K562 (cell line): ENCODE results near the gene MN1. TPM values are rescaled to one million over a fixed set of nuclear protein-coding genes. Genes with fewer than 3 reads are reported as not detected.

Experiments used
- ATAC-seq: fragments of 200-7000 bp; cut with Tn5 transposase; 3 replicates; pipeline ENCODE4 v1.9.1; 2020; ENCODE audit warnings: moderate library complexity
- BruUV-seq: library from RNA; stranded (reverse); fragments of 400-500 nt; replicated peaks from 2 replicates; lab custom pipeline; 2021; lab: Mats Ljungman, UMichigan
- CTCF ChIA-PET: fragments of 300-600 bp; formaldehyde crosslinking; extraction: SDS; loops from one replicate; lab custom pipeline; 2021; ENCODE audit warnings: low intra/inter-chr PET ratio; lab: Yijun Ruan, JAX
- POLR2A ChIA-PET: fragments of 300-600, 350-650 bp; sonication (Branson Sonifier 250); formaldehyde crosslinking; extraction: SDS; loops from one replicate; lab custom pipeline; 2021; ENCODE audit warnings: antibody characterized with exemption, inconsistent platforms; lab: Yijun Ruan, JAX
- DNase-seq, 4 experiments: peaks; one replicate each; pipeline versions ENCODE4 v3.0.0 to v3.0.0-alpha.2; 2011 to 2018; ENCODE audit warnings: low spot score in 3 of 4, mixed read lengths in 3 of 4; ENCODE audit errors: extremely low read depth in 1 of 4
- FAIRE-seq: peaks from 2 replicates; lab custom pipeline; 2011; peaks lifted over from hg19 to GRCh38; lab: Jason Lieb, UNC
- H2AFZ ChIP-seq: 2 replicates; pipeline ENCODE4 v1.6.0; 2011; ENCODE audit warnings: low read depth, low read length, control low read depth, inconsistent platforms
- H3K27ac ChIP-seq: fragments of 200-600 bp; 3 replicates; pipeline ENCODE4 v1.8.0; 2011; ENCODE audit warnings: low read depth, mild to moderate bottlenecking, control low read depth, inconsistent platforms, low read length, moderate library complexity, mixed read lengths; ENCODE audit errors: extremely low read depth
- H3K27me3 ChIP-seq, 2 experiments: fragments of 300-600 bp in 1 of 2; 2 replicates in 1 of 2; 3 replicates in 1 of 2; pipeline versions ENCODE4 v1.6.0 to v1.8.0; 2011; ENCODE audit warnings: inconsistent platforms in 2 of 2, low read length in 2 of 2, mild to moderate bottlenecking in 1 of 2, mixed read lengths in 1 of 2, moderate library complexity in 1 of 2; ENCODE audit not compliant: control insufficient read depth in 2 of 2, insufficient read depth in 2 of 2
- H3K36me3 ChIP-seq: fragments of 300-600 bp; 3 replicates; pipeline ENCODE4 v1.8.0; 2011; ENCODE audit warnings: mild to moderate bottlenecking, low read length, inconsistent platforms; ENCODE audit not compliant: control insufficient read depth, insufficient read depth
- H3K4me1 ChIP-seq, 2 experiments: fragments of 200-600 bp in 1 of 2; replicated peaks in 1 of 2; 2 replicates in 1 of 2; 3 replicates in 1 of 2; pipeline versions ENCODE4 v1.5.1 to v1.8.0; 2011; ENCODE audit warnings: inconsistent platforms in 2 of 2, low read length in 2 of 2, mild to moderate bottlenecking in 1 of 2, mixed read lengths in 1 of 2, moderate library complexity in 1 of 2; ENCODE audit not compliant: control insufficient read depth in 2 of 2, insufficient read depth in 2 of 2
- H3K4me2 ChIP-seq: 2 replicates; pipeline ENCODE4 v1.6.1; 2011; ENCODE audit warnings: low read length, control low read depth, inconsistent platforms, mixed read lengths; ENCODE audit not compliant: insufficient read depth
- H3K4me3 ChIP-seq: fragments of 200-600 bp; sonication (generic), shearing (Covaris generic); 2 replicates; pipeline ENCODE4 v1.5.1; 2016; ENCODE audit warnings: control low read depth, inconsistent platforms
- H3K79me2 ChIP-seq: fragments of 200-600 bp; 3 replicates; pipeline ENCODE4 v1.8.0; 2011; ENCODE audit warnings: low read length, inconsistent platforms; ENCODE audit not compliant: control insufficient read depth, insufficient read depth
- H3K9ac ChIP-seq, 2 experiments: 2 replicates each; pipeline versions ENCODE4 v1.6.0 to v1.6.1; 2011; ENCODE audit warnings: low read depth in 2 of 2, low read length in 2 of 2, control low read depth in 1 of 2, inconsistent platforms in 1 of 2, mild to moderate bottlenecking in 1 of 2, mixed read lengths in 1 of 2; ENCODE audit not compliant: insufficient read depth in 1 of 2
- H3K9me1 ChIP-seq: one replicate; pipeline ENCODE4 v1.6.0; 2011; ENCODE audit warnings: inconsistent platforms, mild to moderate bottlenecking, low read length, moderate library complexity; ENCODE audit not compliant: control insufficient read depth, insufficient read depth
- H3K9me3 ChIP-seq: replicated peaks from 2 replicates; pipeline ENCODE4 v1.5.1; 2011; ENCODE audit warnings: low read depth, low read length, inconsistent platforms; ENCODE audit not compliant: control insufficient read depth, insufficient read depth
- H4K20me1 ChIP-seq: replicated peaks from 2 replicates; pipeline ENCODE4 v1.6.1; 2011; ENCODE audit warnings: low read length, inconsistent platforms, mixed read lengths; ENCODE audit not compliant: control insufficient read depth, insufficient read depth
- CREB3L1 ChIP-seq: fragments of 450-650 bp; IDR thresholded peaks from 2 replicates; pipeline ENCODE4 v1.6.1; 2014; ENCODE audit warnings: low read depth, mild to moderate bottlenecking, moderate library complexity, borderline replicate concordance
- DMBX1 ChIP-seq: fragments of 250-450 bp; sonication (Bioruptor Pico); IDR thresholded peaks from 2 replicates; pipeline ENCODE4 v1.8.0; 2022; ENCODE audit warnings: inconsistent platforms, mild to moderate bottlenecking, moderate library complexity, borderline replicate concordance
- FOXA3 ChIP-seq, 2 experiments: fragments of 450-650 bp in 1 of 2; sonication (generic) in 1 of 2; formaldehyde crosslinking; IDR thresholded peaks in 1 of 2; conservative IDR thresholded peaks in 1 of 2; 2 replicates each; pipeline versions ENCODE4 v1.4.0 to v1.8.0; 2020 to 2022; ENCODE audit warnings: mild to moderate bottlenecking in 2 of 2, missing genetic modification reagents in 1 of 2
- HMBOX1 ChIP-seq: sonication (generic); IDR thresholded peaks from 2 replicates; pipeline ENCODE4 v1.6.1; 2016
- MTF1 ChIP-seq: fragments of 250-450 bp; sonication (Bioruptor Pico); IDR thresholded peaks from 2 replicates; pipeline ENCODE4 v1.9.0; 2021; ENCODE audit warnings: moderate library complexity, mild to moderate bottlenecking, inconsistent platforms, borderline replicate concordance
- PHF20 ChIP-seq: fragments of 450-650 bp; IDR thresholded peaks from 2 replicates; pipeline ENCODE4 v1.6.1; 2018; ENCODE audit not compliant: partially characterized antibody
- SMARCE1 ChIP-seq: fragments of 450-650 bp; IDR thresholded peaks from 2 replicates; pipeline ENCODE4 v1.7.1; 2016; ENCODE audit warnings: mild to moderate bottlenecking
- TBP ChIP-seq: optimal IDR thresholded peaks from 2 replicates; pipeline ENCODE3; 2011; ENCODE audit warnings: low read depth, low read length, improper control_type of control experiment
- TFAM ChIP-seq: fragments of 250-450 bp; sonication (Bioruptor Pico); conservative IDR thresholded peaks from 2 replicates; pipeline ENCODE4 v1.5.0; 2021; ENCODE audit warnings: mild to moderate bottlenecking, moderate library complexity
- UBTF ChIP-seq, 2 experiments: IDR thresholded peaks; 2 replicates each; pipeline ENCODE4 v1.6.1; 2012; ENCODE audit warnings: improper control_type of control experiment in 2 of 2, low read depth in 2 of 2, low read length in 2 of 2, borderline replicate concordance in 1 of 2
- ZNF311 ChIP-seq: fragments of 250-450 bp; sonication (Bioruptor Pico); IDR thresholded peaks from 2 replicates; pipeline ENCODE4 v1.4.0; 2020; ENCODE audit warnings: mild to moderate bottlenecking, moderate library complexity
- ZNF316 ChIP-seq: fragments of 450-650 bp; IDR thresholded peaks from 2 replicates; pipeline ENCODE4 v1.6.1; 2016
- WGBS: fragments of 100-300 bp; shearing (Covaris generic); methylation state at CpG from one replicate; pipeline ENCODE4 v1.1.6; 2016; ENCODE audit warnings: low coverage, mixed read lengths; ENCODE audit not compliant: insufficient coverage; ENCODE audit errors: missing lambda C conversion rate; 5-methylcytosine and 5-hydroxymethylcytosine counted together
- in situ Hi-C: fragments of 300-500 bp; cut with MboI; formaldehyde crosslinking; loops from 4 replicates; pipeline ENCODE4 v1.15.0; 2018; ENCODE audit warnings: inconsistent platforms, mixed read lengths
- intact Hi-C: fragments of 100-400 bp; cut with micrococcal nuclease; formaldehyde crosslinking; loops from 2 replicates; pipeline ENCODE4 v1.14.2; 2022
- polyA plus RNA-seq, 8 experiments: library from polyadenylated mRNA; depleted of rRNA in 4 of 8; stranded (reverse) in 5 of 8; unstranded in 3 of 8; fragments of >200 nt; fragmentation: Nextera tagmentation in 2 of 8; fragmentation: Illumina TruSeq in 1 of 8; extraction: Ambion mirVana in 2 of 8; extraction: Trizol in 1 of 8; gene quantifications; 2 replicates each; pipeline versions ENCODE4 v1.2.1 to v1.2.3, GENCODE V29; 2011 to 2014; ENCODE audit warnings: inconsistent platforms in 1 of 8, missing spikeins in 1 of 8
- total RNA-seq, 7 experiments: library from RNA; depleted of rRNA in 6 of 7; stranded (reverse); fragments of >200 nt in 6 of 7; fragmentation: Illumina TruSeq in 2 of 7; extraction: Trizol in 2 of 7; gene quantifications; 2 replicates each; pipeline versions ENCODE4 v1.2.1 to v1.2.3, GENCODE V29; 2011 to 2021; ENCODE audit warnings: low replicate concordance in 1 of 7
- TF ChIP-seq, protein P1 (sequence below): fragments of 200-800 bp; sonication (Bioruptor generic); IDR thresholded peaks from 2 replicates; pipeline ENCODE4 v1.6.1; 2017; ENCODE audit warnings: missing genetic modification characterization, missing compliant biosample characterization

The MN1 gene
- total and polyA plus RNA-seq, 9 of the 15 experiments (the other 6 are each of a cell fraction or from before 2014, with no cell fraction given): under 0.01 to 0.05 (median 0.03) TPM; not detected in 5

DNA sequence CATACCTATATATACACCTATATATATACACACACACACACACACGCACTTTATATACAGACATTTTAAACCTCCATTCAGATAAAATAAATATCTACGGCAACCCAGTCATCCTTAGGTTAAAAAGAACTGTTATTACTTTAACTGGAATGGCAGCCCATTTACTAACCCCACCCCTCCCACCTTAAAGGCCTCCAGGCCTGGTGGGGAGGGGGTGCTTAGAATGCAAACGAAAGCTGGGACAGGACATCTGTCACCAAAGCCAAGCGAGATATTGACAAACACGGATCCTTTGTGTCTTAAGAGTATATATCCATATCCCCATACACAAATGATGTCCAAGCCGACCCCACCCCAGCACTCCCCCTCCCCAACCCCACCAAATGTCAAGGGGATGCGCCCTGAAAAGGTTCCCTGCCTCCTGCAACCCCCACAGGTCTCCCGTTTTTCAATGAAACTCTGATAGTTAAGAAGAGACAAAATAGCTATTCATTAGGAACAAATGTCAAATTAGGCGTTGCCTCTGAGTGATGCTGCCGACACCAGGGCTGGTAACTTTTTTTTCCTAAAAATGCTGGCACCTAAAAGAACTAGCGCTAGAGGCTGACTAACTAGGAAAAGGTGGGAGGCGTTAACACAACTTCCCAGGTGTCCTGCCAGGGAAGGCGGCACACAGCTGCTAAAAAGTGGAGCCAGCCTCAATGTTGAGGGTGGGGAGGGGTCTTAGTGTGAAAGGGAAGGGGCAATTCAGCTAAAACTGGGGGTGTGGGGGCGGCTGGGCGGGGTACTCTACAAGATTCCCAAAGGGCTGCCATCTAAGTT, 5.6 kb downstream of the MN1 start (continued):
- no peak for TF ChIP-seq FOXA3 (CRISPR knock-in tag; conservative IDR thresholded peaks at IDR 0.05 in 1 of 2, IDR thresholded peaks at IDR 0.05 in 1 of 2)
- TF ChIP-seq CREB3L1: no peak

GRCh38 chr22:27795053-27795452, 6.5 kb downstream of the MN1 start:
- FAIRE-seq (no peak), ATAC-seq (no peak), DNase-seq (no peak)
- no peak overlapping the region for H3K9ac ChIP-seq
- H3K4me1 ChIP-seq: peaks cover 0 to 13% of the 10 kb centered on the region in 2 experiments; a peak in 2 of 5 replicates
- ChIA-PET CTCF (no interaction called here), POLR2A (interaction anchor here (0.6 to 1.1 kb wide), 2 partner anchors 11 to 1159 kb away, joined by 4 read pairs; no protein-coding TSS in a partner anchor)
- H4K20me1 ChIP-seq: no peaks in the 10 kb centered on the region
- H3K27ac ChIP-seq: no peak overlapping the region
- peaks cover 11 to 30% of the 10 kb centered on the region in 2 experiments; a peak in 4 of 5 replicates for H3K27me3 ChIP-seq
- intact Hi-C loops (no loop called here), in situ Hi-C loops (no loop called here)
- H3K36me3 ChIP-seq: no peaks in the 10 kb centered on the region
- H3K4me3 ChIP-seq: no peak overlapping the region
- 7% methylated on average over 3 of the region's 14 CpGs for WGBS
- no peaks in the 10 kb centered on the region for H3K79me2 ChIP-seq
- no peaks in the 10 kb centered on the region for H3K9me3 ChIP-seq
- no TSS peak for BruUV-seq
- H3K4me2 ChIP-seq: no peak overlapping the region
- H3K9me1 ChIP-seq: no peaks in the 10 kb centered on the region
- H2AFZ ChIP-seq: no peak overlapping the region
- TF ChIP-seq TBP (no peak), HMBOX1 (no peak), PHF20 (no peak), UBTF (IDR thresholded peaks at IDR 0.05; ENCODE audit: borderline replicate concordance in 1 of 2, low read depth in 2 of 2, low read length in 2 of 2) (no peak), DMBX1 (CRISPR knock-in tag) (no peak), SMARCE1 (no peak), ZNF316 (no peak), TFAM (CRISPR knock-in tag) (no peak), MTF1 (CRISPR knock-in tag) (no peak), ZNF311 (CRISPR knock-in tag) (no peak)
- TF ChIP-seq, protein P1, sequence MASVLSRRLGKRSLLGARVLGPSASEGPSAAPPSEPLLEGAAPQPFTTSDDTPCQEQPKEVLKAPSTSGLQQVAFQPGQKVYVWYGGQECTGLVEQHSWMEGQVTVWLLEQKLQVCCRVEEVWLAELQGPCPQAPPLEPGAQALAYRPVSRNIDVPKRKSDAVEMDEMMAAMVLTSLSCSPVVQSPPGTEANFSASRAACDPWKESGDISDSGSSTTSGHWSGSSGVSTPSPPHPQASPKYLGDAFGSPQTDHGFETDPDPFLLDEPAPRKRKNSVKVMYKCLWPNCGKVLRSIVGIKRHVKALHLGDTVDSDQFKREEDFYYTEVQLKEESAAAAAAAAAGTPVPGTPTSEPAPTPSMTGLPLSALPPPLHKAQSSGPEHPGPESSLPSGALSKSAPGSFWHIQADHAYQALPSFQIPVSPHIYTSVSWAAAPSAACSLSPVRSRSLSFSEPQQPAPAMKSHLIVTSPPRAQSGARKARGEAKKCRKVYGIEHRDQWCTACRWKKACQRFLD (CRISPR knock-in tag): no peak
